ENCODE results near the gene CPB1.

The CPB1 gene

DNA sequence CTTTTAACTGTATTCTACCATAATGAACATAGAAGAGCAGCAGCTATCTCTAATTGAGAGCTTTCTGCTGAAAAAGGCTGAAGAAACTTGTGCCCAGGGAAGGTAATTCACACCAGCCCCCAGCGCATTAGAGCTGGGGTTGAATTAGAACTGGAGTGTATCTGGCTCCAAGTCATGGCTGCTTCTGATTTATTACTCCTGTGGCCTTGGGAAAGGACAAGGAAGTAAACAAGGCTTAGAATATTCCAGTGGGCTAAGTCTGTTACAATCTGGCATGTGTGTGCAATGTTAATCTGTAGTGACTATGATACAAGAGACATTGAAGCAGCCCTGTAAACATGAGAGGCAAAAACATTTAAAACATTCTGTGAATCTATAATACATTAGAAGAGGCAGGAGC is 55.6 kb downstream of the CPB1 start:
- DNase-seq (ENCODE audit: low spot score), result no peak

- DNase-seq (ENCODE audit: low spot score), result no peak
These were observed 56.6 kb downstream of the CPB1 start for GRCh38 chr3:148884261-148884660.

GRCh38 chr3:148889828-148890227 is 62.2 kb downstream of the CPB1 start:
- DNase-seq (ENCODE audit: low spot score), result no peak

DNA sequence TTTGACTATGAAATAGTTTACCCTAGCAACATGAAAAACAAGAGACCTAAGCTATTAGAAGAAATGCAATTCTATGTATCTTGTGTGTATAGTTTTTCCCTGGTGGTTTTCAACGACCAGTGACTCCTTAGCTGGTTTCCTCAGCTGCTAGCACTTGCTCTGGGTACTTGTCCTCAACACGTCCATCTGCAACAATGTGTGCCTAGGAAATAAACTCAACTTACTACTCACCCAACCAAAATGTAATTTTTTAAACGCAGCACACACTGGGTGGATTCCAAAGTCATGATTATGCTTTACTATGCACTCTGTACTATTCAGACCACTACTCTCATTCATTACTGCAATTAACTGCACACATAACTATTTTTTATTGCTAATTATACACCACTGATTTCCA is 68.5 kb downstream of the CPB1 start:
- DNase-seq (ENCODE audit: low spot score), result no peak

DNA sequence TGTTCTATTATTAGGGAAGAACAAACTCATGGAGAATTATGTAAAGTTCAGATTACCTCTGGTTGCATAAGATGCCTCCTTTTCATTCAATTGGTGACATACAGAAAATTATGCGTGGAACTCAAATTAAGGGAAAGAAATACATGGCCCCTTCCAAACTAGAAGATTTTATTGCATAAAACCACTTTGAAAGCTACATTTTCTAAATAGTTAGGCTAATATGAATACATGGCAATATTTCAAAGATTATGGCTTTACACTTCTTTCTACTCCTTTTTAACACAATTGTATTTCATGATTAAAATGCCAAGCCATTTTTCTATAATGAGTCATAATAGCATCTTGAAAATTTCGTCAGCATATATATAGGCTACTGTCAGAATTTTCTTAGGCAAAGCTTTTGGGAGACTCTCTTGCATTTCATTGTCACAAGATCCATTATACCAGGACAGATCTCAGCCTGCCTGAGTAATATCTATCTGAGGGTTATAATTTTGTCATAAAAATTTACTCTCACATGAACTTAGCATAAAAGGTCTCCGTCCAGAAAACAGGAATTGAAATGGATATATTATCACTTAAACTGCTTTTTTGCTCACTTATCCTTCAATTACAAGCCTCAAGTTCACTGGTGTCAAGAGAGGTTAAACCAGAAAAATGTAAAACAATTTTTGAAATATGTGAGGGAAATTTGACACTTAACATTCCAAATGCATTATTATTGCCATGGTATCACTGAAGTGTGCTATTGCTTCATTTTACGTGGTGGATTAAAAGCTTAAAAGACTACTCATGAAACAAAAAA is 74.6 kb downstream of the CPB1 start:
- no peak for DNase-seq (ENCODE audit: low spot score)

DNA sequence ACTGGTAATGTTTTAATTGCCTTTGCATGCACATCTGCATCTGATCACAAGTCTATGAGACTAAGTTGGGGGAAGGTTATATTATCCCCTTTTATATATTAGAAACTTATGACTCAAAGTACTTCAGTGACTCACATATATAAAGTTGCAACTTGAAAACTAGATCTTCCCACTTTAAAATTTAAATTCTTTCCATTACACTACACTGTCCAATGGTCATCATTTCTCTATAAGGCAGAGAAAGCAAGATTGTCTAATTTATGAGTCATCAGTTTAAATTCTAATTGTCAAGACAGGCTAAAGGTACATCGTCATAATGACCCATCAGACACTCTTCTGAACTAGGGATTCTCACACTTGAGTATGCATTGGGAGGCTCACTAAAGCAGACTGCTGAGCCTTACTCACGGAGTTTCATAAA is 75.4 kb downstream of the CPB1 start:
- no peak for DNase-seq (ENCODE audit: low spot score)

GRCh38 chr3:148903941-148904340 is 76.3 kb downstream of the CPB1 start:
- no peak for DNase-seq (ENCODE audit: low spot score)

DNA sequence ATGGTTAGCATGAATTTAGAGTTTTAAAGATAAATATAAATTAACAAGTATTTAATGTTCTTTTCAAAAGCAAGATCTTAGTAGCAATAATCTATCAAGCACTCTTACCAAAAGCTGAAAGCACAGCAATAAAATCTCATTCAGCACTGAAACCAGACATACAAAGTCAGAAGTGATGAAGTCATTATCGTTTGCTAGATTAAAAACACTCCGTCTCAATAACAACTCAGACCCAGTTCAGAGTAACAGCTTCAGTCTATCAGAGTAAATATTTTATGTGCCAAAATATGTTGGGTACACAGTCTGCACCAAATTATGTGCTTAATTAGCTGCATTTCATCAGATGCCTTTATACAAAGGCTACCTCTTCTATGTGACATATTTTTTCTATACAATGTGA is 79.1 kb downstream of the CPB1 start:
- DNase-seq (ENCODE audit: low spot score), result no peak

Measured in iPS-NIHi11 (cell line).